ENCODE results near the gene HORMAD1. TPM values are rescaled to one million over a fixed set of nuclear protein-coding genes. Genes with fewer than 3 reads are reported as not detected.
"Not testable (repeated sequence)": the region's sequence is repeated elsewhere in the genome, so short reads cannot be mapped to it uniquely, and the experiment has no call there.

HORMAD1 gene
- total and polyA plus RNA-seq, 5 experiments from 2014 or later, result 0.64 to 0.74 (median 0.73) TPM; not detected in 2

- H3K4me1 Mint-ChIP-seq, H3K9me3 Mint-ChIP-seq, H3K27me3 Mint-ChIP-seq, H3K4me3 Mint-ChIP-seq, H3K27ac Mint-ChIP-seq, ATAC-seq, DNase-seq, POLR2A ChIA-PET: not testable (repeated sequence)
- H3K36me3 Mint-ChIP-seq, result peaks cover 0 to 65% (median 9%) of the 10 kb centered on the region in 3 donors
These were observed 66.1 kb downstream of the HORMAD1 start for GRCh38 chr1:150654635-150655034.

GRCh38 chr1:150650193-150650592, 70.5 kb downstream of the HORMAD1 start:
- H3K27ac Mint-ChIP-seq, result no peak overlapping the region
- ATAC-seq, result no peak

GRCh38 chr1:150649441-150650075, 71.1 kb downstream of the HORMAD1 start:
- POLR2A ChIA-PET, result no interaction called here
- ATAC-seq (no peak), DNase-seq (no peak)
- Mint-ChIP-seq H3K36me3 (peaks cover 0 to 71% (median 22%) of the 10 kb centered on the region in 3 donors), H3K9me3 (no peaks in the 10 kb centered on the region), H3K27ac (peak overlapping the region in 1 of 10 donors; percentile 57), H3K27me3 (peaks cover 0 to 2% (median 0%) of the 10 kb centered on the region in 5 donors), H3K4me1 (peaks cover 4 to 11% (median 6%) of the 10 kb centered on the region in 4 donors), H3K4me3 (no peak overlapping the region)

More at GRCh38 chr1:150650193-150650592, 70.5 kb downstream of the HORMAD1 start:
- POLR2A ChIA-PET, result no interaction called here
- Mint-ChIP-seq H3K36me3 (peaks cover 0 to 71% (median 23%) of the 10 kb centered on the region in 3 donors), H3K27me3 (peaks cover 0 to 2% (median 0%) of the 10 kb centered on the region in 5 donors), H3K9me3 (no peaks in the 10 kb centered on the region), H3K4me1 (peaks cover 4 to 11% (median 8%) of the 10 kb centered on the region in 4 donors), H3K4me3 (no peak overlapping the region)
- DNase-seq, result no peak

Other genes starting within 250 kb of the HORMAD1 start
- gene TARS2, start 233.5 kb downstream of the HORMAD1 start, total RNA-seq, result 10 to 100 TPM; 34.8 to 41.8 TPM
- gene TARS2, start 233.5 kb downstream of the HORMAD1 start, polyA plus RNA-seq, result 10 to 100 TPM; 23.9 to 37.2 (median 30.6) TPM
- gene ECM1, start 212.8 kb downstream of the HORMAD1 start, total RNA-seq, result 1 to 10 TPM; 1.5 to 1.6 TPM
- under 1 TPM in 1 of 3 donors, not detected in 2; 0.17 TPM for gene ECM1, start 212.8 kb downstream of the HORMAD1 start, polyA plus RNA-seq
- gene FALEC, start 205.1 kb downstream of the HORMAD1 start, total RNA-seq, result 1 to 10 TPM in 1 of 2 experiments, not detected in 1; 1.9 TPM
- 1 to 10 TPM in 1 of 3 donors, under 1 TPM in 1, not detected in 1; 0.38 to 1.3 TPM for gene FALEC, start 205.1 kb downstream of the HORMAD1 start, polyA plus RNA-seq
- gene ADAMTSL4, start 171.5 kb downstream of the HORMAD1 start, total RNA-seq, result under 1 TPM; 0.16 to 0.29 TPM
- gene ADAMTSL4, start 171.5 kb downstream of the HORMAD1 start, polyA plus RNA-seq, result under 1 TPM in 1 of 3 donors, not detected in 2; 0.32 TPM
- 100 to 1,000 TPM; 291 TPM for gene MCL1, start 141.3 kb downstream of the HORMAD1 start, total RNA-seq
- gene MCL1, start 141.3 kb downstream of the HORMAD1 start, polyA plus RNA-seq, result 100 to 1,000 TPM; 125 to 170 (median 146) TPM
- gene ENSA, start 91.3 kb downstream of the HORMAD1 start, total RNA-seq, result 100 to 1,000 TPM; 115 to 117 TPM
- 10 to 100 TPM; 55.2 to 64.4 (median 63.7) TPM for gene ENSA, start 91.3 kb downstream of the HORMAD1 start, polyA plus RNA-seq
- gene GOLPH3L, start 23.7 kb downstream of the HORMAD1 start, total RNA-seq, result 10 to 100 TPM; 19.9 to 22.9 TPM
- 10 to 100 TPM; 19.4 to 28.2 (median 22.9) TPM for gene GOLPH3L, start 23.7 kb downstream of the HORMAD1 start, polyA plus RNA-seq
- gene CTSS, start 44.9 kb upstream of the HORMAD1 start, total RNA-seq, result 10 to 100 TPM; 69.3 to 72.5 TPM
- 100 to 1,000 TPM; 111 to 137 (median 113) TPM for gene CTSS, start 44.9 kb upstream of the HORMAD1 start, polyA plus RNA-seq
- gene CTSK, start 87.4 kb upstream of the HORMAD1 start, total RNA-seq, result 10 to 100 TPM in 1 of 2 experiments, 1 to 10 TPM in 1; 9.0 to 11.1 TPM
- gene CTSK, start 87.4 kb upstream of the HORMAD1 start, polyA plus RNA-seq, result under 1 TPM in 2 of 3 donors, not detected in 1; 0.21 to 0.84 TPM
- gene ARNT, start 155.7 kb upstream of the HORMAD1 start, total RNA-seq, result 10 to 100 TPM; 40.2 to 41.6 TPM
- 10 to 100 TPM; 16.8 to 25.6 (median 21.6) TPM for gene ARNT, start 155.7 kb upstream of the HORMAD1 start, polyA plus RNA-seq
- not detected for gene CTXND2, start 166.2 kb upstream of the HORMAD1 start, total RNA-seq
- gene CTXND2, start 166.2 kb upstream of the HORMAD1 start, polyA plus RNA-seq, result not detected
- 10 to 100 TPM; 82.6 to 95.2 TPM for gene SETDB1, start 205.5 kb upstream of the HORMAD1 start, total RNA-seq
- gene SETDB1, start 205.5 kb upstream of the HORMAD1 start, polyA plus RNA-seq, result 10 to 100 TPM in 2 of 3 donors, 1 to 10 TPM in 1; 9.9 to 17.5 (median 10.1) TPM

All from naive thymus-derived CD8-positive, alpha-beta T cell (primary cell).